ENCODE results near the gene CCDC24. TPM values are rescaled to one million over a fixed set of nuclear protein-coding genes. Genes with fewer than 3 reads are reported as not detected.

CCDC24 gene
- total RNA-seq, 3 donors from 2014 or later = 1.0 to 1.8 (median 1.2) TPM

DNA sequence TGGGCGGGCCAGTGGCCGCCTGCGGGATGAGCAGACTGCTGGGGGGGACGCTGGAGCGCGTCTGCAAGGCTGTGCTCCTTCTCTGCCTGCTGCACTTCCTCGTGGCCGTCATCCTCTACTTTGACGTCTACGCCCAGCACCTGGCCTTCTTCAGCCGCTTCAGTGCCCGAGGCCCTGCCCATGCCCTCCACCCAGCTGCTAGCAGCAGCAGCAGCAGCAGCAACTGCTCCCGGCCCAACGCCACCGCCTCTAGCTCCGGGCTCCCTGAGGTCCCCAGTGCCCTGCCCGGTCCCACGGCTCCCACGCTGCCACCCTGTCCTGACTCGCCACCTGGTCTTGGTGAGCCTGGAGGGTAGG is 10.3 kb upstream of the CCDC24 start:
- H3K4me3 Mint-ChIP-seq = peak overlapping the region; percentile 28
- H3K27me3 Mint-ChIP-seq (ENCODE audit: low read depth) = no peaks in the 10 kb centered on the region
- no peak for ATAC-seq
- no peak for DNase-seq
- H3K36me3 Mint-ChIP-seq (ENCODE audit: insufficient read depth) = peaks cover 19% of the 10 kb centered on the region
- H3K9me3 Mint-ChIP-seq = no peaks in the 10 kb centered on the region
- H3K4me1 Mint-ChIP-seq (ENCODE audit: low read depth) = peaks cover 33% of the 10 kb centered on the region

DNA sequence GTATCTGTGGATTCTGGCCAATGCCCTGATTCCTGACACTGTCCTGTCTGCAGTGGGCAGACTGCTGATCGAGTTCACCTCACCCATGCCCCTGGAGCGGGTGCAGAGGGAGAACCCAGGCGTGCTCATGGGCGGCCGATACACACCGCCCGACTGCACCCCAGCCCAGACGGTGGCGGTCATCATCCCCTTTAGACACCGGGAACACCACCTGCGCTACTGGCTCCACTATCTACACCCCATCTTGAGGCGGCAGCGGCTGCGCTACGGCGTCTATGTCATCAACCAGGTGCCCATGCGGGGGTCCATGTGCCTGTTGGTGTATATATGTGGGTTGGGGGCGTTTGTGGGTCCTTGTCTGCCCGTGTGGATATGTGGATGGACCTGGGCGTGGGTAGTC is 9.8 kb upstream of the CCDC24 start:
- Mint-ChIP-seq H3K27me3 (ENCODE audit: low read depth) (no peaks in the 10 kb centered on the region), H3K36me3 (ENCODE audit: insufficient read depth) (peaks cover 19% of the 10 kb centered on the region), H3K4me1 (ENCODE audit: low read depth) (peaks cover 27% of the 10 kb centered on the region), H3K4me3 (no peak overlapping the region), H3K9me3 (no peaks in the 10 kb centered on the region)
- DNase-seq (no peak), ATAC-seq (no peak)

DNA sequence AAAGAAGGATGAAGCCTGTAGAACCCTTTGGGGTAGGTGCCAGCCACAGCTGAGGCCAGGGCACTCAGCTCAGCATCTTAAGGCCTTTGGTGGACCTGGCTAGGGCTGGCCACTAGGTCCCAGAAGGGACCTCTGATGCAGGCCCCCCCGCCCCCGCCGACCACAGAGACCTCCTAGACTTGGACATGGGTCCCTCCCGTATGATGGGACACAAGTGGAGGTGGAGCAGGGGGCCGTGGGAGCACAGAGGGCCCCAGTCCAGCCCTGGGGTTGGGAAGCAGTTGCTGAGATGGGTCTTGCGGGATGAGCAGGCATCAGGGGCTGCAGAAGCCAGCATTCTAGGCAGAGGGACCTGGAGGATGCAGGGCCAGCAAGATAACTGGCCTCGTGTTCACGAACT is 9.2 kb upstream of the CCDC24 start:
- Mint-ChIP-seq H3K36me3 (ENCODE audit: insufficient read depth) (peaks cover 13% of the 10 kb centered on the region), H3K4me3 (no peak overlapping the region), H3K4me1 (ENCODE audit: low read depth) (peaks cover 21% of the 10 kb centered on the region), H3K9me3 (no peaks in the 10 kb centered on the region), H3K27me3 (ENCODE audit: low read depth) (no peaks in the 10 kb centered on the region)
- ATAC-seq (no peak), DNase-seq (no peak)

DNA sequence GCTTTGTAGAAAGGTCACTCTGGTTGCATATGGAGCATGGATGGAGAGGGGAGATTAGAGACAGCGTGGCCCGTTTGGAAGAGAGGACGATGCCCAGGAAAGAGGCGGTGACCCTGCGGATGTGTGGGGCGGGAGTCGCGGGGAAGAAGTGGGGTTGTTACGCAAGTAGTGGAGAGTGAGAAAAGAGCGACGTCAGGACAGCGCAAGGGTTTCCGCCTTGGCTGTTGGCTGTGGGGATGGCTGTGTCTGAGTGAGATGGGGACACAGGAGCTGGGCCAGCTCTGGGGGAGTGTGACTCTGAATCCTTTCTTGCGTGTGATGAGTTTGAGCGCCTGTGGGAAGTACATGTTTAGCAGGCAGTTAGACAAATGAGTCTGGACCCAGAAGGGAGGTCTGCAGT is 8.6 kb upstream of the CCDC24 start:
- no peak overlapping the region for H3K4me3 Mint-ChIP-seq
- H3K36me3 Mint-ChIP-seq (ENCODE audit: insufficient read depth) = peaks cover 8% of the 10 kb centered on the region
- ATAC-seq = no peak
- peaks cover 16% of the 10 kb centered on the region for H3K4me1 Mint-ChIP-seq (ENCODE audit: low read depth)
- no peaks in the 10 kb centered on the region for H3K9me3 Mint-ChIP-seq
- H3K27me3 Mint-ChIP-seq (ENCODE audit: low read depth) = no peaks in the 10 kb centered on the region
- no peak for DNase-seq

DNA sequence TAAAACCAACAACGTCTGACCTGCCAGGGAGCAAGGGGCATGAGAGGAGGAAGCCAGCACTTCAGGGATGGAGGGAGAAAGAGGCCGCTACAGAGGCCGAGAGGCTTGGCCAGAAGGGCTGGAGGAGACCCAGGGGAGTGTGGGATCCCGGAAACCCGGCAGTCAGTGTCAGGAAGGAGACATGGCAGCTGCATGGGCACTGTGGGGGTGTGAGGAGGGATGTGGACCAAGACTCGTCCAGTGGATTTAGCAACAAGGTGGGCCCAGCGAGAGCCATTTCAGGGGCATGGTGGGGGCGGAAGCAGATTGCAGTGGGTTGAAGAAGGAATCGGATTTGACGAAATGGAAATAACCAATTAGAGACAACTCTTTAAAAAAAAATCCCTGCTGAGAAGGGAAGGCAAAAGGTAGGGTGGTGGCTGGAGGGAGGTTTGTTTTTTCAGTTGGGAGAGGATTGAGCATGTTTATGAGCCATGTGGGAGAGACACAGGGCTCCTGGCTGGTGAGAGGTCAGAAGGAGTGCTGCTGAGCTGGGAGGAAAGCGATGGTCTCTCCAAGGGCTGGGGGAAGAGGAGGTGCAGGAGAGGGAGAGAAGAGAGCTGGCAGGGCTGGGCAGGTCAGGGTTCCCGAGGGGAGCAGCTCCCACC is 8.0 kb upstream of the CCDC24 start:
- no peak for DNase-seq
- peaks cover 4% of the 10 kb centered on the region for H3K36me3 Mint-ChIP-seq (ENCODE audit: insufficient read depth)
- no peaks in the 10 kb centered on the region for H3K27me3 Mint-ChIP-seq (ENCODE audit: low read depth)
- peaks cover 14% of the 10 kb centered on the region for H3K4me1 Mint-ChIP-seq (ENCODE audit: low read depth)
- H3K4me3 Mint-ChIP-seq = no peak overlapping the region
- no peaks in the 10 kb centered on the region for H3K9me3 Mint-ChIP-seq
- no peak for ATAC-seq

DNA sequence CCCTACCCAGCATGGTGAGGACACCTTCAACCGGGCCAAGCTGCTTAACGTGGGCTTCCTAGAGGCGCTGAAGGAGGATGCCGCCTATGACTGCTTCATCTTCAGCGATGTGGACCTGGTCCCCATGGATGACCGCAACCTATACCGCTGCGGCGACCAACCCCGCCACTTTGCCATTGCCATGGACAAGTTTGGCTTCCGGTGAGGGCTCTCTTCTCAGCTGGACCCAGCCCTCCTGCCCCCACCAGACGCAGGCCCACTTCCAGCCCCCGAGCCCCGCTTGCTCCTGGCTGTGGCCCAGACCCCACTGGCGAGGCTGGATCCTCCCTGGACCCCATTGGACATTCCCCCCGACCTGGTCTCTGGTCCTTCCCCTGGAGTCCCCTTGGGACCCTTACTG is 6.5 kb upstream of the CCDC24 start:
- Mint-ChIP-seq H3K36me3 (ENCODE audit: insufficient read depth) (peaks cover 4% of the 10 kb centered on the region), H3K9me3 (no peaks in the 10 kb centered on the region), H3K27me3 (ENCODE audit: low read depth) (no peaks in the 10 kb centered on the region), H3K4me3 (no peak overlapping the region), H3K4me1 (ENCODE audit: low read depth) (peaks cover 8% of the 10 kb centered on the region)
- ATAC-seq (no peak), DNase-seq (no peak)

DNA sequence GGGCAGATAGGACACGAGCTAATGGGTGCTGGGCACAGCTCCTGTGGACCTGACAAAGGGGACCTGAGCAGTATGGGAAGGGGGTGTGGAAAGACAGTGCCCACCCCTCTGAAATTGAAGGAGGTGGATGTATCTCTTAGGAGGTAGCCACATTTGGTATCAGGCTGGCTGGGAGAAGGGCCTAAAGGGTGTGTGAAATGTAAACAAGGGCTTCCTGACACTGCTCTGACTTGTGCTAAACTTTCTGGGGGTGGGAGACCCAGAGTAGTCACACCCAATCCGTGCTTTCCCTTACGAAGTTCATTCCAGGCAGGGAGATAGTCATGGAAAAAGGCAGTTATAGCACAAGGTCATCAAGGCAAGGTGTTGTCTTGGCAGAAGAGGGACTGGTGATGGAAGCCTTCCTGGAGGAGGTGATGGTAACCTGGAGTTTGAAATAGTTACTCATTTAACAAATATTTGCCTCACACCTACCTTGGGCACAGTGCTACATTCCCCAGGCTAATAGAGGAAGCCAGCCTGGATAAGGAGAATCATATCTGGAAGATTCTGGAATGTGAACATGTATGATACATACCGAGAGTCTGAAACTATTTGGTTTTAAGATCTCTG is 5.3 kb upstream of the CCDC24 start:
- Mint-ChIP-seq H3K4me1 (ENCODE audit: low read depth) (no peaks in the 10 kb centered on the region), H3K36me3 (ENCODE audit: insufficient read depth) (no peaks in the 10 kb centered on the region), H3K4me3 (no peak overlapping the region), H3K9me3 (no peaks in the 10 kb centered on the region), H3K27me3 (ENCODE audit: low read depth) (no peaks in the 10 kb centered on the region)
- DNase-seq = no peak
- ATAC-seq = no peak

DNA sequence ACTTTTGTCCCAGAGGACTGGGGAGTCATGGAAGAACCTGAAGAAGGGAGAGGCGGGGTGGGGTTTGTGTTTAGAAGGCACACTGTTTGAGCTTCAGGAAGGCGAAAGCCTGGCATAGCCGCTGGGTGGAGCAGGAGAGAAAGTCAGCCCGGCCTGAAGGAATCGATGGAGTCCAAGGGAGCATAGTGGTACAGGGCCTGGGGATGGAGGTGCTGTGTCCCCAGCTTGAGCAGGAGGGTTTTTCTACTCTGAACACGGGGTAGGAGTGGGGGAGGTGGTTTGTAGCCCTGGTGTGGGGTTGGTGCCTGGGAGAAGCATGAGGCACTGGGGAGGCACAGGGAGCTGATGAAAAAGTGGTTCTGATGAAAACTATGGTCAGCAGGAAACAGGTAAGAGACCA is 4.7 kb upstream of the CCDC24 start:
- DNase-seq = no peak
- no peaks in the 10 kb centered on the region for H3K9me3 Mint-ChIP-seq
- no peak overlapping the region for H3K4me3 Mint-ChIP-seq
- no peaks in the 10 kb centered on the region for H3K27me3 Mint-ChIP-seq (ENCODE audit: low read depth)
- H3K4me1 Mint-ChIP-seq (ENCODE audit: low read depth) = peaks cover 2% of the 10 kb centered on the region
- no peaks in the 10 kb centered on the region for H3K36me3 Mint-ChIP-seq (ENCODE audit: insufficient read depth)
- no peak for ATAC-seq

DNA sequence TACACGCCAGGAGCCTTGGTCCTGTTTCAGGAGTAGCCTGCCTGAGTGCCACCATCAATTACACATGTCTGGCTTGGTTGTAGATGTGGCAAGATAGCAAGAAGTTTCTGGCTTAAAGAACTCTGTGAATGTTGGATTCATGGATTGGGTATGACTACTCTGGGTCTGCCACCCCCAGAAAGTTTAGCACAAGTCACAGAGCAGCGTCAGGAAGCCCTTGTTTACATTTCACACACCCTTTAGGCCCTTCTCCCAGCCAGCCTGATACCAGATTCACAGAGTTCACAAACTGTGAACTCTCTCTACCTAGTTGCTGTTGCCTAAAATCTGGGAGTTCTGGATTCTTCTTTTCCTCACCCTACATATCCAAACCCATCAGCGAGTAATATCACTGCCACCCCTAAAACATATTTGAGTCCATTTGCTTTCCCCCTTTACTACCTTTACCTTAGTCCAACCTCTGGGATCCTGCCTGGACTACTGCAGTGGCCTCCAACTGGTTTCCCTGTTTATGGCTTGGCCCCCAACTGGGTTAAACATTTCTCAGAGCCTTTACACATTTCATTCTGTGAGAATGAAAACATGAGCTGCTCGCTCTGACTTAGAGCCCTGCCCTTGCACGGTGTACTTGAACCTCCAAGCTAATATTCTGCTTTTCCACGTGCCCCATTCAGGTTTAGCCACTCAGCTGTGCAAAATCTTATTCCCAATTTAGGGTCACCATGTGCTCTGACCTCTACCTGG is 4.1 kb upstream of the CCDC24 start:
- H3K4me3 Mint-ChIP-seq = no peak overlapping the region
- no peak for ATAC-seq
- H3K36me3 Mint-ChIP-seq (ENCODE audit: insufficient read depth) = no peaks in the 10 kb centered on the region
- no peak for DNase-seq
- H3K4me1 Mint-ChIP-seq (ENCODE audit: low read depth) = peaks cover 6% of the 10 kb centered on the region
- no peaks in the 10 kb centered on the region for H3K27me3 Mint-ChIP-seq (ENCODE audit: low read depth)
- H3K9me3 Mint-ChIP-seq = no peaks in the 10 kb centered on the region

DNA sequence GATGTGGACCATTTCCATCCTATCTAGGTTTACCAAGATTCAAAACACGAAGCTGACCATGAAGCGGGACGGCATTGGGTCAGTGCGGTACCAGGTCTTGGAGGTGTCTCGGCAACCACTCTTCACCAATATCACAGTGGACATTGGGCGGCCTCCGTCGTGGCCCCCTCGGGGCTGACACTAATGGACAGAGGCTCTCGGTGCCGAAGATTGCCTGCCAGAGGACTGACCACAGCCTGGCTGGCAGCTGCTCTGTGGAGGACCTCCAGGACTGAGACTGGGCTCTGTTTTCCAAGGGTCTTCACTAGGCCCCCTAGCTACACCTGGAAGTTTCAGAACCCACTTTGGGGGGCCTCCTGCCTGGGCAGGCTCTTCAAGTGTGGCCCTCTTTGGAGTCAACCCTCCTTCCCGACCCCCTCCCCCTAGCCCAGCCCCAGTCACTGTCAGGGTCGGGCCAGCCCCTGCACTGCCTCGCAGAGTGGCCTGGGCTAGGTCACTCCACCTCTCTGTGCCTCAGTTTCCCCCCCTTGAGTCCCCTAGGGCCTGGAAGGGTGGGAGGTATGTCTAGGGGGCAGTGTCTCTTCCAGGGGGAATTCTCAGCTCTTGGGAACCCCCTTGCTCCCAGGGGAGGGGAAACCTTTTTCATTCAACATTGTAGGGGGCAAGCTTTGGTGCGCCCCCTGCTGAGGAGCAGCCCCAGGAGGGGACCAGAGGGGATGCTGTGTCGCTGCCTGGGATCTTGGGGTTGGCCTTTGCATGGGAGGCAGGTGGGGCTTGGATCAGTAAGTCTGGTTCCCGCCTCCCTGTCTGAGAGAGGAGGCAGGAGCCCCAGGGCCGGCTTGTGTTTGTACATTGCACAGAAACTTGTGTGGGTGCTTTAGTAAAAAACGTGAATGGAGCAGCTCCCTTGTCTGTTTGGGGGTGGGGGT is 864 bp upstream of the CCDC24 start:
- ATAC-seq (no peak), DNase-seq (no peak)
- Mint-ChIP-seq H3K9me3 (no peaks in the 10 kb centered on the region), H3K4me1 (ENCODE audit: low read depth) (peaks cover 11% of the 10 kb centered on the region), H3K36me3 (ENCODE audit: insufficient read depth) (no peaks in the 10 kb centered on the region), H3K4me3 (peak overlapping the region; percentile 90), H3K27me3 (ENCODE audit: low read depth) (no peaks in the 10 kb centered on the region)

DNA sequence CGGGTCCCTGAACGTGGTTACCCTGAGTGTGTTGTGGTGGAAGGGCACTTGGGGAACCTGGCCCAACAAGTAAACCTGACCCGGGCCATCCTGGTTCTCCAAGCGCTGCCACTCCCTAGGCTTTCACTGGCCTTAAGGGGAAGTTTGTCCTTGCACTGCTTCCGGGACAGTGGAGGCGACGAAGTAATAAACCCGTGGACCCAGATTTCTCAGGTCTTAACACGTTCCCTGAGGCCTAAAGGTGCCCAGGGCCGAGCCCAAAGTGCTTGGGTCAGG is 261 bp upstream of the CCDC24 start:
- peak overlapping the region; percentile 90 for H3K4me3 Mint-ChIP-seq
- H3K27me3 Mint-ChIP-seq (ENCODE audit: low read depth) = no peaks in the 10 kb centered on the region
- no peaks in the 10 kb centered on the region for H3K36me3 Mint-ChIP-seq (ENCODE audit: insufficient read depth)
- H3K9me3 Mint-ChIP-seq = no peaks in the 10 kb centered on the region
- DNase-seq (no peak), ATAC-seq (peak in 1 of 2 donors; percentile 4)
- peaks cover 11% of the 10 kb centered on the region for H3K4me1 Mint-ChIP-seq (ENCODE audit: low read depth)

DNA sequence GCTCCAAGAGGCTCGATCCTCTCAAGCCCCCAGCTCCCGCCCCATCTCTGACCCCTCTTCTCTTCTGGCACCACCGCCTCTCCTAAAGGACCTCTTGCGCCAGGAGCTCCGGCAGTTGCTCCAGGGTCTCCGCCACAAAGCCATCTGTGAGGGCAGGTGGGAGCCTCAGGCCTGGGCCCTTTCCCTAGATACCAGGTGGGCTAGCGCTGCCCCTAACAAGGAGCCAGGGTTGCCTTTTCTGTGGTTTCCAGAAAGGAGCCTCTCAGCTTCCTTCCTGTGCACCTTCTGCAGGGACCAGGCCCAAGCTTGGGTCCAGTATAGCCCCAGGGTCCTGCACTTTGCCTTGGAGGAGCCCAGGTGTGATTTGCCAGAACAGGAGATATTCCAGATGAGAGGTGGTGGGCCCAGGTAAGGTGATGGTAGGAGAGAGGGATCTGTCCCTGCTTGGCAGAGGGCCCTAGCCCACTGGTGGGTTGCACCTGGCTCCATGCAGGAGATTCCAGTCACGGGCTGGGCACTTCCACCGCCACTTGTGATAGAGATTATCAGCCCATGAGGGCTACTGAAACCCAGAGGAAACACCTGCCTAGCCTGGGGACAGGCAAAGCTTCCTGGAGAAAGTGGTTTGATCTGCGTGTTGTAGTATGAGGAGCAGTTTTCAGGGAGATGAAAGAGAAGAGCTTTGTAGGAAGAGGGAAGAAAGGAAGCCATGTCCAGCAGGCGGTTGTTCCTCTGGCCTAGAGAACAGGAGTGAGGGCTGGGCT is 1.0 kb downstream of the CCDC24 start:
- ATAC-seq (no peak), DNase-seq (no peak)
- peaks cover 11% of the 10 kb centered on the region for H3K4me1 Mint-ChIP-seq (ENCODE audit: low read depth)
- H3K36me3 Mint-ChIP-seq (ENCODE audit: insufficient read depth) = no peaks in the 10 kb centered on the region
- H3K27me3 Mint-ChIP-seq (ENCODE audit: low read depth) = no peaks in the 10 kb centered on the region
- peak overlapping the region; percentile 90 for H3K4me3 Mint-ChIP-seq
- H3K9me3 Mint-ChIP-seq = no peaks in the 10 kb centered on the region

DNA sequence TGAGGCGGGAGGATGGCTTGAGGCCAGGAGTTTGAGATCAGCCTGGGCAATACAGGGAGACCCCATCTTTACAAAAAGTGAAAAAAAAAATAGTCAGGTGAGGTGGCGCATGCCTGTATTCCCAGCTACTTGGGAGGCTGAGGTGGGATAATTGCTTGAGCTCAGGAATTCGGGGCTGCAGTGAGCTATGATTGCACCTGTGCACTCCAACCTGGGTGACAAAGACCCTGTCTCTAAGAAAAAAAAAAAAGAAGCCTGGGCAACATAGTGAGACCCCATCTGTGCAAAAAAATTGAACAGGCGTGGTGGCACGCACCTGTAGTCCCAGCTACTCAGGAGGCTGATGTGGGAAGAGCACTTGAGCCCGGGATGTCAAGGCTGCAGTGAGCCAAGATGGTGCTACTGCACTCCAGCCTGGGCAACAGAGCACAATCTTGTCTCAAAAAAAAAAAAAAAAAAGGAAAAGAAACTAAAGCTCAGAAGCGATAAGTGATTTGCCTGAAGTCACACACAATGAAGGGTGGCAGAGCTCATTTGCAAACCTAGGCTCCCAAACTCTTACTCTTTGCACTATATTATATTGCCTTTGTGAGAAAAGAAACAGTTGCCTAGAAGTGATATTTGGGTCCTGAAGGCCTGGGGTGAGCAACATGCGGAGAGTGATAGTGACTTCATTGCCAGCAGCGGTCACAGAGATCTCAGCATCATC is 2.0 kb downstream of the CCDC24 start:
- Mint-ChIP-seq H3K9me3 (no peaks in the 10 kb centered on the region), H3K36me3 (ENCODE audit: insufficient read depth) (no peaks in the 10 kb centered on the region), H3K4me1 (ENCODE audit: low read depth) (peaks cover 11% of the 10 kb centered on the region), H3K27me3 (ENCODE audit: low read depth) (no peaks in the 10 kb centered on the region), H3K4me3 (no peak overlapping the region)
- ATAC-seq = no peak
- no peak for DNase-seq

Measured in activated T-cell treated with anti-CD3 and anti-CD28 coated beads, Interleukin-2, amount 50 U/mL, for 4 hours (primary cell).